Activated naive CD8-positive, alpha-beta T cell treated with anti-CD3 and anti-CD28 coated beads, Interleukin-2, amount 50 U/mL, for 24 hours (primary cell): ENCODE measurements around the gene NLRP14.

ENCODE experiments used
- ATAC-seq: fragments of 150-1000 bp; cut with Tn5 transposase; one replicate; pipeline ENCODE4 v1.10.0; 2021
- DNase-seq: peaks from one replicate; pipeline ENCODE4 v3.0.0; 2021
- H3K27ac Mint-ChIP-seq: one replicate; pipeline ENCODE4 v1.8.0; 2021; ENCODE audit warnings: mild to moderate bottlenecking, mixed read lengths
- H3K27me3 Mint-ChIP-seq: one replicate; pipeline ENCODE4 v1.8.0; 2021; ENCODE audit warnings: mixed read lengths
- H3K36me3 Mint-ChIP-seq: one replicate; pipeline ENCODE4 v1.8.0; 2021; ENCODE audit warnings: low read depth, mixed read lengths
- H3K4me1 Mint-ChIP-seq: one replicate; pipeline ENCODE4 v1.8.0; 2021; ENCODE audit warnings: mixed read lengths
- H3K4me3 Mint-ChIP-seq: one replicate; pipeline ENCODE4 v1.8.0; 2021; ENCODE audit warnings: mild to moderate bottlenecking, moderate library complexity, mixed read lengths
- H3K9me3 Mint-ChIP-seq: one replicate; pipeline ENCODE4 v1.8.0; 2021; ENCODE audit warnings: mixed read lengths

The NLRP14 gene

DNA sequence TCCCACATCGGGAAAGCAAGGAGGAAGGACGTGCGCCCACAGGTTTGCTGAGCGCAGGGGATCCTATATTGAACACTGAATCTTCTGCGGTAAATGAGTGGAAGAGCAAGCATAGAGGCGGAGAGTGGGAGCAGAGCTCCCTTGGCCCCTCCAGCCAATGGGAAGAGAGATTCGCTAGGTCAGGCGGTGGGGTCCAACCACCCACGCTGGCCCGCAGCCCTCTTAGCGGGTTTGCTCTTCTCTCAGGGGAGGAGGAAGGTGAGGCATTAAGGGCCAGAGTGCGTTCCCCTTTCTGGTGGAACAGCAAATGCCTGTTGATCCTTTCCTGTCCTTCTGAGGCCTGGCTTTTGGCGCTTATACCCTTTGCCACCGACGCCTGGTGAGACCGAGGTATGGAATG is 10.6 kb downstream of the NLRP14 start:
- no peaks in the 10 kb centered on the region for H3K36me3 Mint-ChIP-seq
- DNase-seq = no peak
- no peak for ATAC-seq
- no peaks in the 10 kb centered on the region for H3K4me1 Mint-ChIP-seq
- H3K27ac Mint-ChIP-seq = no peak overlapping the region
- H3K4me3 Mint-ChIP-seq = no peak overlapping the region
- H3K9me3 Mint-ChIP-seq = no peaks in the 10 kb centered on the region
- H3K27me3 Mint-ChIP-seq = no peaks in the 10 kb centered on the region

DNA sequence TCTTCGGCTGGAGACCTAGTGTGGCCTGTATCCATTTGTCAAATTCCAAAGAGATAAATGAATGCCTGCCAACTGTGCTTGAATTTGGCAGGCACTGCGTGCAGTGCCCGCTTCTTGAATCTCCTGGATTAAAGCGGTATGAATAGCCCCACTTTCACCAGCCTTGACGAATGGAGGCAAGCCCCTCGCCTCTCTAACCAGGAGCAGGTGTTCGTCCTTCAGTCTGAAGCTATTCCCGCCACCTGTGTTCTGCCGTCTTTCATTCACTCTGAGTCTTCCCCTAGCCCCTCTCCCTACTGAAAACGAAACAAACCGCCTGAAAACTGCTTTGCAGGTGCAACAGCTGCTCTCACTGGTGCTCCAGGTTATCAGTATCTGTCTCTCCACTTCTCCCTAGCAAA is 11.2 kb downstream of the NLRP14 start:
- no peaks in the 10 kb centered on the region for H3K4me1 Mint-ChIP-seq
- no peak overlapping the region for H3K27ac Mint-ChIP-seq
- H3K4me3 Mint-ChIP-seq = no peak overlapping the region
- no peak for DNase-seq
- H3K27me3 Mint-ChIP-seq = no peaks in the 10 kb centered on the region
- no peaks in the 10 kb centered on the region for H3K9me3 Mint-ChIP-seq
- no peak for ATAC-seq
- H3K36me3 Mint-ChIP-seq = no peaks in the 10 kb centered on the region

- no peaks in the 10 kb centered on the region for H3K9me3 Mint-ChIP-seq
- no peak overlapping the region for H3K4me3 Mint-ChIP-seq
- H3K27me3 Mint-ChIP-seq = no peaks in the 10 kb centered on the region
- ATAC-seq (no peak), DNase-seq (no peak)
- H3K36me3 Mint-ChIP-seq = no peaks in the 10 kb centered on the region
- no peak overlapping the region for H3K27ac Mint-ChIP-seq
- H3K4me1 Mint-ChIP-seq = no peaks in the 10 kb centered on the region
Measured at GRCh38 chr11:7032692-7033091, 12.4 kb downstream of the NLRP14 start.

DNA sequence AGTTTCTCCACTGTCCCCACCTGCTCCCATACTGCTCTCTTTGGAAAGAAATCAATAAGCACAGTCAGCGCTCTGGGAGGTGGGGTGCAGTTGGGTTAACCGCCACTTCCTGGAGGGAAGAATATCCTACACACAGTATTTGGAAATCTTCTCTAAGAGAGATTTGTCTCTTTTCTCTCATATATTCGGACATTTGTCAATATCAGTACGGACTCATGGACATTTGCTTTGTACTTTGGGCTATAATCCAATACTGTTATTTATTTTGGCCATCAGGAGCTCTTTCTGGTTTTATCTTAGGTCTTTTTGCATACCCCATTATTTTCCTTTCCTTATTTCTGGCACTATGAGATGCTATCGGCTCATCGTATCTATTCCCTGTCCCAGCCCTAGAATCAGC is 13.7 kb downstream of the NLRP14 start:
- no peaks in the 10 kb centered on the region for H3K9me3 Mint-ChIP-seq
- H3K4me1 Mint-ChIP-seq = no peaks in the 10 kb centered on the region
- H3K4me3 Mint-ChIP-seq = no peak overlapping the region
- H3K27ac Mint-ChIP-seq = no peak overlapping the region
- H3K36me3 Mint-ChIP-seq = no peaks in the 10 kb centered on the region
- ATAC-seq = no peak
- DNase-seq = no peak
- H3K27me3 Mint-ChIP-seq = no peaks in the 10 kb centered on the region

DNA sequence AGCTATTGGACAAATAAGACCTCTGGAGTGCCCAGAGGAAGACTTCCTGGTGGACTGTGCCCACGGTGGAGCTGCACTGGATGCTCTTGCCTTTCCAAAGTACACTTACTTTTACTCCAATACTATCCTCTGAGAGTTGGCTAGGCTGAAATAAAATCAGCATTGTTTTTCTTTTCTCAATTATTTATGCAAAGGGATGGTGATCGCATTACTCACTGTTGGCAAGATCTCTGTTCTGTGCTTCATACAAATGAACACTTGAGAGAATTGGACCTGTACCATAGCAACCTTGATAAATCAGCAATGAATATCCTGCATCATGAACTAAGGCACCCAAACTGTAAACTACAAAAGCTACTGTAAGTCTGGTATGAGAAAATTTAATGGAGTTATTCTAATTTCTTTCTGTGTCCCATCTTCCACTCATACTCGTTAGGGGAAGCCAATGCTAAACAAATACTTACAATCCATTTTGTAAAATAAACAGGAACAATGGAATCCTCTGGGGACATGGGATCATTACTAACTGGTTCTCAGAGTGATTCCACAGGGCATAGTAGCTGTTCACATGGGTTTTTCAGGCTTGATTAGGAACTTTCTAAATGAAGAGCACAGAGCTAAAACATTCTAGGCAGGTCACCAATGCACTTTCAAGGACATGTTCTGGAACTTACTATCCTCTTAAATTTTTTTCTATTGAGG is 26.3 kb downstream of the NLRP14 start:
- no peaks in the 10 kb centered on the region for H3K4me1 Mint-ChIP-seq

GRCh38 chr11:7050191-7050590 is 29.9 kb downstream of the NLRP14 start:
- no peaks in the 10 kb centered on the region for H3K4me1 Mint-ChIP-seq
- DNase-seq = no peak
- no peaks in the 10 kb centered on the region for H3K9me3 Mint-ChIP-seq
- no peak for ATAC-seq
- H3K4me3 Mint-ChIP-seq = no peak overlapping the region
- H3K27ac Mint-ChIP-seq = no peak overlapping the region
- peaks cover 6% of the 10 kb centered on the region for H3K27me3 Mint-ChIP-seq
- no peaks in the 10 kb centered on the region for H3K36me3 Mint-ChIP-seq

More for the DNA sequence above, 26.3 kb downstream of the NLRP14 start:
- Mint-ChIP-seq H3K9me3 (no peaks in the 10 kb centered on the region), H3K27ac (no peak overlapping the region), H3K27me3 (peaks cover 4% of the 10 kb centered on the region), H3K4me3 (no peak overlapping the region), H3K36me3 (no peaks in the 10 kb centered on the region)
- ATAC-seq (no peak), DNase-seq (no peak)

GRCh38 chr11:7056828-7057513 is 36.7 kb downstream of the NLRP14 start:
- Mint-ChIP-seq H3K27ac (no peak overlapping the region), H3K36me3 (no peaks in the 10 kb centered on the region), H3K27me3 (peaks cover 12% of the 10 kb centered on the region), H3K4me1 (no peaks in the 10 kb centered on the region), H3K4me3 (no peak overlapping the region), H3K9me3 (no peaks in the 10 kb centered on the region)
- ATAC-seq (no peak), DNase-seq (no peak)

DNA sequence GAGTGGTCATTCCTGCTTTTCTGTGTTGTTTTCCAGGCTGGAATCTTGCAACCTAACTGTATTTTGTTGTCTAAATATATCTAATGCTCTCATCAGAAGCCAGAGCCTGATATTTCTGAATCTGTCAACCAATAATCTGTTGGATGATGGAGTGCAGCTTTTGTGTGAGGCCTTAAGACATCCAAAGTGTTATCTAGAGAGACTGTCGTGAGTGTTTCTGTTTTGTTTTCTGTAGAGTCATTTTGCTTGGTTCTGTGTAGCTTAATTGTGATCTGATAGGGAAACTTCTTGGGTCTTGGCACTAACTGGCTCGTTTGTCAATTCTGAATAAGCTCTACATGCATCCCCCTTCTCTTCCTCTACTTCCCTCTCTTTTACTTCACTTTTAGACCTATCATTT is 37.4 kb downstream of the NLRP14 start:
- no peak for DNase-seq
- H3K4me3 Mint-ChIP-seq = no peak overlapping the region

DNA sequence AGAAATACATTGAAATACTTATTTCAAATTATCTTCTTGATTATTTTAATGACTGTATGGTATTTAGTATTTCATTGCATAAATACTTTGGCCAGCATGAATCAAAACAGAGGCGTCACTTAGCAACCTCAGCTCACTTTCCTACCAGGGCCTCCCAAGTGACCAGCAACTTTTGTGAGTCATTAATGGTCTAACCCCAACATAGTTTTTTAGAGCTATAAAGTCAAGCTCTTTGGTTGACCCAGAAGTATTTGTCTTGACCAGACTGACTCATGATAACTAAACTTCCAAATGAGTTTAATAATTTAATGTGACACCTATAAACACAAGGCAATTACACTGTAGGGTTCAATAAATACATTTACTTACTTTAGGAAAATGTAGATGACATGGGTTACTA is 40.6 kb downstream of the NLRP14 start:
- Mint-ChIP-seq H3K27ac (no peak overlapping the region), H3K36me3 (no peaks in the 10 kb centered on the region), H3K27me3 (peaks cover 7% of the 10 kb centered on the region), H3K4me3 (no peak overlapping the region), H3K4me1 (no peaks in the 10 kb centered on the region), H3K9me3 (no peaks in the 10 kb centered on the region)
- ATAC-seq (no peak), DNase-seq (no peak)

More for the DNA sequence above, 37.4 kb downstream of the NLRP14 start:
- Mint-ChIP-seq H3K27me3 (peaks cover 12% of the 10 kb centered on the region), H3K27ac (no peak overlapping the region), H3K36me3 (no peaks in the 10 kb centered on the region), H3K9me3 (no peaks in the 10 kb centered on the region), H3K4me1 (no peaks in the 10 kb centered on the region)
- ATAC-seq = no peak

GRCh38 chr11:7062534-7062933 is 42.3 kb downstream of the NLRP14 start:
- H3K4me1 Mint-ChIP-seq = no peaks in the 10 kb centered on the region
- no peak for DNase-seq
- no peaks in the 10 kb centered on the region for H3K9me3 Mint-ChIP-seq
- no peak for ATAC-seq
- H3K27me3 Mint-ChIP-seq = peaks cover 7% of the 10 kb centered on the region
- H3K36me3 Mint-ChIP-seq = no peaks in the 10 kb centered on the region
- H3K4me3 Mint-ChIP-seq = no peak overlapping the region
- no peak overlapping the region for H3K27ac Mint-ChIP-seq

DNA sequence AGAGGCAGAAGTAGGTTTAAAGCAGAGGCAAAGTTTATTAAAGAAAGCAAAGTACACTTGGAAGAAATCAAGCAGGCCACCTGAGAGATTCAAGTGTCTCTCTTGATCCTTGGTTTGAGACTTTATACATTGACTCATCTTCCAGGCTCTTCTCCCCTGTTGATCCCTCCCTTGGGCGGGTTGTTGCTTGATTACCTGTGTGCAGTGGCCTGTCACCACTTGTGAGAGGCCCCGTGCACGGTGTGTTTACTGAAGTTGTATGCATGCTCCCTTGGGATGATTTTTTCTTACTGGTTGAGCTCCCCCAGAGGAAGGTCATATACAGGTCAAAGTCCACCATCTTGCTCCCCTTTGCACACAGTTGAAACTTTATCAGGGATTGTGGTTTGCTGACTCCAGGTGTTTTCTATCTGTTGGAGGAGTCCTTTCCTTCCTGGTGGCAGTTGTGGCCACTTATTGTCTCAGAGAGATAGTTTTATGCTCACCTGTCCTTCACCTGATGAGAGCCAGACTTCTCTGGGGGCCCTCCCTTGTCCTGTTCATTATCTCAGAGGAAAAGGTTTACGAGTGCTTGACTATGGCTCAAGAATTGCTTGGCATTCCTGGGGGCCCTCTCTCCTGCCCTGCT is 52.2 kb downstream of the NLRP14 start:
- no peak for ATAC-seq
- Mint-ChIP-seq H3K36me3 (no peaks in the 10 kb centered on the region), H3K9me3 (no peaks in the 10 kb centered on the region), H3K4me1 (no peaks in the 10 kb centered on the region), H3K4me3 (no peak overlapping the region), H3K27ac (no peak overlapping the region), H3K27me3 (peaks cover 2% of the 10 kb centered on the region)
- DNase-seq = no peak

GRCh38 chr11:7077101-7077500 is 56.8 kb downstream of the NLRP14 start:
- H3K27ac Mint-ChIP-seq = no peak overlapping the region
- H3K4me1 Mint-ChIP-seq = no peaks in the 10 kb centered on the region
- peaks cover 3% of the 10 kb centered on the region for H3K9me3 Mint-ChIP-seq
- no peaks in the 10 kb centered on the region for H3K27me3 Mint-ChIP-seq
- DNase-seq = no peak
- no peak for ATAC-seq
- H3K36me3 Mint-ChIP-seq = no peaks in the 10 kb centered on the region
- H3K4me3 Mint-ChIP-seq = no peak overlapping the region

- no peak for ATAC-seq
- no peaks in the 10 kb centered on the region for H3K36me3 Mint-ChIP-seq
- no peaks in the 10 kb centered on the region for H3K4me1 Mint-ChIP-seq
- peaks cover 3% of the 10 kb centered on the region for H3K9me3 Mint-ChIP-seq
- no peak overlapping the region for H3K27ac Mint-ChIP-seq
- no peak for DNase-seq
- H3K4me3 Mint-ChIP-seq = no peak overlapping the region
- no peaks in the 10 kb centered on the region for H3K27me3 Mint-ChIP-seq
Measured at GRCh38 chr11:7079545-7080135, 59.4 kb downstream of the NLRP14 start.

DNA sequence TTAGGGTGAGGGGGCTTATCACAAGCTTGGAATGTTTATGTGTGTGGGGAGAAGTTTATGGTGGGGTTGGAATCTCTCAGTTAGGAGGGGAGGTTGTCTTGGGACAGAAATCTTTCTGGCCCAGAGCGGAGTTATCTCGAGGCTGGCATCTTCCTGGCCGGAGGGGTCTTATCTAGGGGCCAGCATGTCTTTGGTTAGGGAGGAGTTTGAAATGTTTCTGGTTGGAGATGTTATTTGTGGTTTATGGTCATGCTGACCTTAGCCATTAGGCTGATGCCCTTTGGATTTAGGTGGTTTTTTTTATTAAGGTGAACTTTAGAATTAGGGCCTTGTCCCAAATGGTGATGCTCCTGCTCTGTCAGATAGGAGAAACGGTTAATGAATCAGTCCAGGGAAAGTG is 60.6 kb downstream of the NLRP14 start:
- Mint-ChIP-seq H3K36me3 (no peaks in the 10 kb centered on the region), H3K27ac (no peak overlapping the region), H3K27me3 (no peaks in the 10 kb centered on the region), H3K9me3 (peaks cover 3% of the 10 kb centered on the region), H3K4me3 (no peak overlapping the region), H3K4me1 (no peaks in the 10 kb centered on the region)
- ATAC-seq (no peak), DNase-seq (no peak)

DNA sequence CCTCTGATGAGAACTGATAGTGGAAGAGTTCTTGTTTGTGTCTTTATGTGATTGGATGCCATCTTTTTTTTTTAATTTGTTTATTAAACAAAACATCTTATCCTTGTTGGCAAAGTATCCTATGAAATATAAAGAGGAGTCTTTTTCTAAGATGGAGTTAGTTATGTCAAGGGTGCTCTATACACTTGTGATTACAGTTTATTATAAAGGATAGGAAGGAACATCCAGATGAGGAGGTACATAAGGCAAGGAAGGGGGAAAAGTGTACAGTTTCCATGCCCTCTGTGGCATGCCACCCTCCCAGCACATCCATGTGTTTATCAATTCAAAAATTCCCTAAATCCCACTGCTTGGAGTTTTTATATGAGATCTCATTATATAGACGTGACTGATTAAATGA is 61.2 kb downstream of the NLRP14 start:
- ATAC-seq (no peak), DNase-seq (no peak)
- Mint-ChIP-seq H3K36me3 (no peaks in the 10 kb centered on the region), H3K4me1 (no peaks in the 10 kb centered on the region), H3K4me3 (no peak overlapping the region), H3K27ac (no peak overlapping the region), H3K27me3 (peaks cover under 1% of the 10 kb centered on the region), H3K9me3 (peaks cover 3% of the 10 kb centered on the region)
